ENCODE results near the gene MAGI1.

- TF ChIP-seq CTCF (IDR thresholded peaks at IDR 0.05; ENCODE audit: insufficient read depth, low read length, poor library complexity, severe bottlenecking) (no peak), EZH2phosphoT487 (conservative IDR thresholded peaks at IDR 0.05; ENCODE audit: low read length) (no peak)
Observed at GRCh38 chr3:65647369-65647768, 391.3 kb downstream of the MAGI1 start.
